ENCODE data around the gene BGN.
A peak's percentile ranks its signal among the peaks of the same experiment; 100 is the strongest.

Gene BGN

GRCh38 chrX:153494541-153495361 is at the start of gene BGN:
Gene BGN (plus strand): TSS chrX:153494980. CDS start chrX:153504632, 9,652 bp downstream.
- peak; percentile 76 for DNase-seq

- DNase-seq: no peak
Observed at GRCh38 chrX:153445106-153445855, 49.5 kb upstream of the BGN start.

- DNase-seq: no peak
Observed at GRCh38 chrX:153445856-153446635, 48.7 kb upstream of the BGN start, which contains the start of gene TREX2. Gene TREX2 (minus strand): TSS chrX:153446056. CDS start chrX:153445430, 626 bp downstream.

DNA sequence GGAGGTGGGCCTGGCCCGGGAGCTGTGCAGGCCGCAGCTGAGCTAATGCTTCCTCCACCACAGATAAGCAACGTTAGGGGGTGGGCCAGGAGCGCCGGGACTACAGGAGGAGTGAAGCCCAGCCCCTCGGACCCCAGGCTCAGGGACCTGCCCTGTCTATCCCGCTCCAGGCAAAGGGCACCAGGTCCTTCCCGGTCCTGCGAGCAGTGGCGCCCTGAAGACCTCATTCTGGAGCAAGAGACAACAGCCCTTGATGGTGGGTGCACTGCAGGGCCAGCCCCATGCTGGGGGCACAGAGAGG is 48.2 kb upstream of the BGN start:
- no peak for DNase-seq

DNA sequence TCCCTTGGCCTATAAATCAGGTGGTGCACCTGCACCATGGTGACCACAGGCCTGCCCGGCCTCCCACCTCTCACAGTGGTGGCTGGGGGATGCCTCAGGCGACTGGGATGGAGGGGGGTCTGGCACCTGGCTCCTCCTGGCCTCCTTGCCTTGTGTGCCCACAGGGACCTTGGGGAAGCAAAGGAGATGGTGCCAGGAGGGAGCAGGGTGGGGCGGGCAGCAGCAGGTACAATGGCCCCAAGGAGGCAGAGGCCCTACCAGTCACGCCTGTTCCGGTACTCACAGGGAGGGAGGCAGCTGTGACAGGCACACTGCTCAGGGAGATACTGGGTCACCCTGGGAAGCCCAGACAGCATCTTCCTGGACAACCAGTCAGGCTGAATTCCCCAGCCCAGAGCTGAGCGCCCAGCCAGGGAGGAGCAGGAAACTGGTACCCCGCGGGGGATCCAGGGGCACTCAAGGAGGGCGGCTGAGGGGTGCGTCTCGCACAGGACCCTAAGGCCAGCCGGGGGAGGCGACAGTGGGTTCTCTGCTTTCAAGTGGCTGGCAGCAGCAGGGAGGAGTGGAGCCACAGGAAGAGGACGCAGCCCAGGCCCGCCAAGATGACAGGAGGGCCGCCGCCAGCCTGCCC is 47.7 kb upstream of the BGN start:
- DNase-seq: no peak

DNA sequence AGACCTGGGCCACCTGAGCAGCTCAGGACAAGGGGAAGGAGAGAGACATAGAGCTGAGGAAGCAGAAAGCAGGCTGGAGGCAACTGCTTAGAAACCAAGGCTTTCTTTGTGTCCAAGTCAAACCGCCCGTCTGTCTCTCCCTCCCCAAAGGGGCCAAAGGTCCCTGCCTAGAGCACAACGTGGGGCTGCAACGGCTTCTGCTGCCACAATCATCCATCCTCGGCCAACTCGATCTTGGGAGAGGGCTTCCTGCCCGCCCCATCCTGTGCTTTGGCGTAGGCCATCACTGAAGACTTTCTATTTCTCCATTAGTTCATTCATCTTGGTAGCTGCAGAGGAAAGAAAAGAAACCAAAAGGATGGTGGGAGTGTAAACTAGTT is 47.2 kb upstream of the BGN start:
- no peak for DNase-seq

DNA sequence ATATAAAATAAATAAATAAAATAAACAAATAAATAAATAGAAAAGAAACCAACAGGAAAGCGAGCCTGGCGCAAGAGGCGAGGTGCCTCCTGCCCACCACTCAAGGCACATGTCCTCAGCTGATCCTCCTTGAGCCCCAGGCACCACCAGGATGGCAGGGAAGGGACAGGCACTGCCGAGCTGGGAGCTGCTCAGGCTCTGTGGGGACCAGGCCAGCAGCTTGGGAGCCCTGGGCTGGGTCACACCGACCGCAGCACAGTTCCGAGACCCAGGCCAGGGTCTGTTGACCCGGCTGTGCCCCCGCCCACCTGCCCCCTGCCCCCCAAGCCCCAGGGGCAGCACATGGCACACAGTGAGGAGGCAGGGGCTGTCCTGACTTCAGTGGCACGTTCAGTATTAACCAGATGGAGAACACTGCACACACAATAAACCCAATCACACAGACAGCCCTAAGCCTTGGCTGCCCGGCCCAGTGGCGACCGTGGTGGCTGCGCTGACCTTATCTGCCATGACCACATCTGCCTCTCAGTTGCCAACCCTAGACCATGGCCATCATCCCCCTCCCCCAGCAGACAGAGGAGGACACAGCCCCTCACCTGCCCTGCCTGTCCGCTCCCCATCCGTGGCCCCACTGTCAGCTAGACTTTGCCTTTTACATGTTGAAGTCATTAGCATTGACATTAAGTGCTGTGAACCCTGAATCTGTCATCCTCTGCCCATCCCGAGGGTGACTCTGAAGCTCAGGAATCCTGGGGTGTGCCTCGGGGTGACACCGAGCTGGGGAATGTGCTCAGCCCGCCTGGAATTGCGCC is 46.0 kb upstream of the BGN start:
- no peak for DNase-seq

GRCh38 chrX:153449368-153450113 is 45.2 kb upstream of the BGN start:
- no peak for DNase-seq

DNA sequence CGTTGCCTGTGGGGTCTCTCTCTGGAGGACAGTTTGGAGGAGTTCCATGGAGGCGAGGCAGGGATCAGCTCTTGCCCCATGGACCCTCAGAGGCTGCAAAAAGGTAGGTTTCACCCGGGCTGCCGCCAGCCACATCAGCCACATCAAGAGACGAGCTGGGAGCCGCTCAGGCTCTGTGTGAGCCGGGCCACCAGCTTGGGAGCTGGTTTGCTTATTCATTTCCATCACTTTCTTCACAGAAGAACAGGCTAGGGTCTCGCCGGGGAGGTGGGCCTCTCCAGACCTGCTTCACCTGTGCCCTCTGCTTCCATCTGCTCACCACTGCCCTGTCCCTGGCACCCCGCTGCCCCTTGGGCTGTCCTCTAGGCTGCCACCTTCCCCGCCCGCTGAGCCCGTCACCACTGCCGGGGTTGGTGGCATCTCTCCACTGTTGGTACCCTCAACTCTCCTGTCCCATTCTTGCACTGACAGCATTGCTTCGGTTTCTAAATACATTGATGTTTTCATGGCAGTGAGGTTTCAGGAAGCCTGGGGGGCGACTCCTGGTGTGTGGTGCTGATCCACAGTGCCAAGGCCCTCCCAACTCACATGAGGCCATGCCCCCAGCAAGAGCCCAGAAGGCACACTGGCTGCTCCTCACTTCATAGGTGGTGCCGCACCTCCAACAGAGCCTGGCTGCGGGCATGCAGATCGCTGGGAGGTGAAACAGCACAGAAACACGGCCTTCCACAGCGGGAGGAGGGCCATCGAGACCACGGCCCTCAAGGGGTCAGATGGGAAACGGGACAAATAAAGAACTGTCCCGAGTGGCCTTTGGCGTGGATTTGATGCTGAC is 44.4 kb upstream of the BGN start:
- no peak for DNase-seq

DNA sequence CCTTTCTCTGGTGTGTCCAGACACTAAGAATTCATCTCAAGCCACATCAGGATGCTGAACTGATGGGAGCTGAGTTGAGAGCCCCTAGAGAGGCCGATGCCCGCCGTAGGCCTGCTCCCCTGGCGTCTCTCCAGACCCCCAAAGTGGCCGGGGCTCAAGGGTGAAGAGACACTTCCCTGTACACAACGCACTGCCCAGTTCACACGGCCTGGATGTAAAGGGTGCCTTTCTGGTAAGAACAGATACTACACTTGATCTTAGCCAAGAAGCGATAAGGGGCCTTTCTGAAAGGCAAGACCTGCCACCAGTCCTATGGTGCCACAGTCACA is 43.9 kb upstream of the BGN start:
- no peak for DNase-seq

- DNase-seq: no peak
Observed at GRCh38 chrX:153454901-153455550, 39.8 kb upstream of the BGN start.

- no peak for DNase-seq
Observed at GRCh38 chrX:153455571-153455970, 39.2 kb upstream of the BGN start.

DNA sequence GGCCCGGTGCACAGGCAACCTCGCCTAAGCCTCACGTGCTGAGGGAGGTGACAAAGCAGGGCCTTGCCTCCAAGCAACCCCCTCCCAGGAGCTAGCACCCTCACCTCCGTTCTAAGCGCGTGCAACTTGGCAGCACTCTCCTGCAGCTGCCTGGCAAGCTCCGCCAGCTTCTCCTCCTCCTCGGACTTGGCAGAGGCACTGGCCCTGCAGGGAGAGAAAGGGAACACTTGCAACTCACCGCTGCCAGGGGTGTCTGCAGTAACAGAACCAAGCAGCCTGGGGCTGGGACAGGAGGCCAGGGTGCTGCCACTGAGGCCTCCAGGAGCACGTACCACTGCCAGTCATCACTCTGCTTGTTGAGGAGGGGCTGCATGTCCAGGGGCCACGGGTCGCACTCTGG is 38.6 kb upstream of the BGN start:
- no peak for DNase-seq

DNA sequence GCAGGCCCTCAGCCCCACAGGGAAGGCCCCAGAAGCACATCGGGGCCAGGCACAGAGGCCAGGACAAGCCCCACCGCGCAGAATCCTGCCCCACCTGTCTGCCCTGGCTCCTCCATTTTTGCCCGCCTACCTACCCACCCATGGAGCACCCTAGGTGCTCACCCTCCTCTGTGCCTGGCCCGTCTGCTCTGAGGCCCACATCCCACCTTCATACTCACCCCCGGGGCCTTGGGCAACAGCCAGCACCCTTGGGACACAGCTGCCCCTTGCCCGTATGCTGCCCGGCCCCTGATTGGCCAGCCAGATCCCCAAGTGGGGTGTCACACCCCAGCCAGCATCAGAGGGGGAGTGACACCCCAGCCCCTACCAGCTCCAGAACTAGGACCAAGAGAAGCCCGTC is 38.1 kb upstream of the BGN start:
- no peak for DNase-seq

DNA sequence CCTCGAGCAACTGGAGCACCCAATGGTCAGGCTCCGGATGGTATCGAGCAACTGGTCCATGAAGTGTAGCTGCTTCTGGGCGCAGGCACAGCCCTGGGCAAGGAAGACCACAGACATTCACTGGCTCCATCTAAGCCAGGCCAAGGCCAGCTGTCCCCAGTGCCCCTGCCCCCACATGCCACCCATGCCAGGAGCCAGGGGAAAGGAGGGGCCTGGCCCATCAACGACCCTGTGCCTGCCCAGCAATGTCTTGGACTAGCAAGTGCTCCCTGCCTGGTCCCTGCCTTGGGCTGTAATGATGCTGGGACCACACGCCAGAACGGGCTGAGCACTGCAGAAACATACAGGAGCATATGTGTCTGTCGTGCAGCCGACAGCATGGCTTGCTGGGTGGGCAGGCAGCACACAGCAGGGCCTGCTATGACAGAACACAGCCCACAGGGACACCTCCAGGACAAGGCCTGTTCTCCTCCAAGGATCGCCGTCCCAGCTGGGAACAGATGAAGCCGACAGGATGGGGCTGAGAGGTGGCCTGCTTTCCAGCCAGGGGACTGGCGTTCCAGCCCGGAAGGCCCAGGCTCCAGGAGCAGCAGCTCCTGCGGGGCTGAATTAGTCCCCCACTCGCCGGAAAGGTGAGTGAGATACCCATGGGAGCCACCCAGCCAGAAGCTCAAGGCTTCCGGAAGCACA is 37.5 kb upstream of the BGN start:
- no peak for DNase-seq

DNA sequence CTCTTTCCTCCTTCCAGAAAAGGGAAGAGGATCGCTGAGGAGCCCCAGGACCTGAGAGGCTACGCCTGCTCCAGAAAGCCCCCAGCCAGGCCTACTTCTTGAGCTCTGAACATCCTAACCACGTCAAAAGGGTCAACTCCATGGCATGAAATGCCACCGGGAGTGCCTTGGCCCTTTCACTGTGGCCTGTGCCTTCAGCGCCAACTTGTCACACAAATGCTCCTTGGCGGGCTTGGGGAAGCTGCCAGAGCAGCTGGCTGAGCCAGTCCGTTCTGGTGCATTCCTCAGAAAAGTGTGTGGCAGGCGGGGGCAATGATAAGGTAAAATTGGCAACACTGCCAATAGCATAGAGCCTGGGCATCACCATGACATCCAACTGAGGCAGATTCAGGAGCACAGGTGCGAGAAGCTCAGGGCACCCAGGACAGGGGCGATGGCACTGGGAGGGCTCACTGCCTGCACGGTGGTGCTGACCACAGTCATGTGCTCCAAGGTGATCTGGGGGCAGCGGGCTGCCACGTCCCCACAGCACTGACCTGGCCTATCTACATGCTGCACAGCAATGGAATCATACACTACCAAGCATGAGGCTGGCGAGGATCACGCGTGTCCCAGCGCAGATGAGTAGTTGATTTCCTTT is 36.8 kb upstream of the BGN start:
- no peak for DNase-seq

DNA sequence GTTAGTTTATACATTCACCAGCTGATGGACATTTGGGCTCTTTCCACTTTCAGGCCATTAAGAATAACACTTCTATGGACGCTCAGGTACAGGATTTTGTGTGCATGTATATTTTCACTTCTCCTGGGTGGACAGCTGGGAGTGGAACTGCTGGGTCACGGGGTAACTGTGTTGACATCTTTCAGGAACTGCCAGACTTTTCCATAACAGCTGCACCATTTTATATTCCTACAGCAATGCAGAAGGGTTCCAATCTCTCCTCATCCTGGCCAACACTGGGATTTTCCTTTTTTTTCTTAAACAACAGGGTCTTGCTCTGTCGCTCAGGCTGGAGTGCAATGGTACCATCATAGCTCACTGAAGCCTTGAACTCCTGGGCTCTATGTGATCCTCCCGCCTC is 36.3 kb upstream of the BGN start:
- no peak for DNase-seq

DNA sequence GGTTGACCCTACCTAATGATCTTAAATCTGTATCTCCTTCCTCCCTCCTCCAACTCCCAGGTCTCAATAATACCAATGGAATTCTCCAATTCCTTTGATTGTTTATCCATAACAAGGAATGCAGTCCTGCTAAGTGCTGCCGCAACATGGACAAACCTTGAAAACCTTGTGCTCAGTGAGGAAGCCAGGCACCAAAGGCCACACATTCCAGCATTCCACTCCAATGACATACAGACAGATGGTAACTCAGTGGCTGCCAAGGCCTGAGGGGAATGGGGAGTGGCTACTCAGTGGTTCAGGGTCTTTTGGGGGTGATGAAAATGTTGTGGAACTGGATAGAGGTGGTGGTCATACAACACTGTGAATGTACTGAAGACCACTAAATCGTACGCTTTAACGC is 34.8 kb upstream of the BGN start:
- DNase-seq: peak; percentile 61

GRCh38 chrX:153460826-153461225 is 34.0 kb upstream of the BGN start:
- DNase-seq: peak; percentile 41

Data from fibroblast of skin of right biceps (primary cell).